ENCODE results near the gene MRPL40.
A peak's percentile ranks its signal among the peaks of the same experiment; 100 is the strongest.

Gene MRPL40

GRCh38 chr22:19432133-19432851, at the start of gene MRPL40:
Gene MRPL40, plus strand, starts transcription at chr22:19432545. Its CDS starts 10 bp downstream, at chr22:19432555.
- Histone ChIP-seq H3K36me3 (ENCODE audit: control insufficient read depth, insufficient read depth, low read length) (peaks cover 15% of the 10 kb centered on the region), H3K27ac (ENCODE audit: low read depth, low read length) (peak within 1 kb of the TSS; percentile 90), H3K4me1 (ENCODE audit: control insufficient read depth, insufficient read depth, low read length) (peaks cover 9% of the 10 kb centered on the region; the same call in 1 of the 2 replicates)

GRCh38 chr22:19383292-19383691, 49.1 kb upstream of the MRPL40 start:
- Histone ChIP-seq H3K9me3 (ENCODE audit: control insufficient read depth, insufficient read depth, low read depth, low read length) (no peaks in the 10 kb centered on the region), H3K9ac (ENCODE audit: low read length) (no peak overlapping the region), H3K27me3 (ENCODE audit: control insufficient read depth, insufficient read depth, low read length) (no peaks in the 10 kb centered on the region), H3K4me3 (ENCODE audit: low read depth, low read length) (no peak overlapping the region), H3K27ac (ENCODE audit: low read depth, low read length) (no peak overlapping the region), H3K4me1 (ENCODE audit: control insufficient read depth, insufficient read depth, low read length) (no peaks in the 10 kb centered on the region), H3K36me3 (ENCODE audit: control insufficient read depth, insufficient read depth, low read length) (peaks cover 78% of the 10 kb centered on the region)

More at GRCh38 chr22:19432133-19432851, at the start of gene MRPL40:
- Histone ChIP-seq H3K27me3 (ENCODE audit: control insufficient read depth, insufficient read depth, low read length) (no peaks in the 10 kb centered on the region), H3K9ac (ENCODE audit: low read length) (peak within 1 kb of the TSS; percentile 99), H3K4me3 (ENCODE audit: low read depth, low read length) (peak within 1 kb of the TSS; percentile 99), H3K9me3 (ENCODE audit: control insufficient read depth, insufficient read depth, low read depth, low read length) (no peaks in the 10 kb centered on the region)

DNA sequence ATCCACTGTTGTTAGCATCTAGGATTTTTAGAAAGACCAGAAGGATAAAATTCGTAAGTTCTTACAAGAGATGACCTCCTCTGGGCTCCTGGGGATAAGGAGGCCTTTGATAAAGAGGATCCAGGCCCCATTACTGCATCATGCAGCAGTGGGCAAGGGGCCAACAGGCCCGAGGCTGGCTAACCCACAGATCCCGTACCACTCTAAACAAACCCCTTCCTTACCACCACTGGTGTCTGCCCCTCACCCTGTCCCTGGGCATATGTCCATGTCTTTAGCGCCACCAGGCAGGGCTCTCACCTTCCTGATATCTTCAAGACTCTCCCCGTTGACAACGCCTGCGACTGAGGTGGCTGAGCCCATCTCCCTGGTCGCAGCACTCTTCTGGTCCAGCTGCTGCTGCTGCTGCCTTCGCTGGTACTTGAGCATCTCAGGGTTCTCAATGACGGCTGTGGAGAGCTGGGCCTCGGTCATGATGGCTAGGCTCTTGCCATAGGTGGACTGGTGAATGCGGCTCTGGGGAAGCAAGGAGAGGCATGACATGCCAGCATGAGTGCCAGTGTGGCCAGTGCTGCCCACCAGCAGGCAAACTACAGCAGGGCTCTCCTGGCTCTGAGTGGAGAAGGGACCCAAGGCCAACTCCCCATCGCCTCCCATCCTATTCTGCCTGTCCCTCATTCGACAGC, 47.0 kb upstream of the MRPL40 start:
- no peaks in the 10 kb centered on the region for H3K27me3 ChIP-seq (ENCODE audit: control insufficient read depth, insufficient read depth, low read length)
- peaks cover 94% of the 10 kb centered on the region for H3K36me3 ChIP-seq (ENCODE audit: control insufficient read depth, insufficient read depth, low read length)
- H3K9ac ChIP-seq (ENCODE audit: low read length), result no peak overlapping the region
- H3K9me3 ChIP-seq (ENCODE audit: control insufficient read depth, insufficient read depth, low read depth, low read length), result no peaks in the 10 kb centered on the region
- H3K4me1 ChIP-seq (ENCODE audit: control insufficient read depth, insufficient read depth, low read length), result no peaks in the 10 kb centered on the region
- no peak overlapping the region for H3K27ac ChIP-seq (ENCODE audit: low read depth, low read length)
- no peak overlapping the region for H3K4me3 ChIP-seq (ENCODE audit: low read depth, low read length)

DNA sequence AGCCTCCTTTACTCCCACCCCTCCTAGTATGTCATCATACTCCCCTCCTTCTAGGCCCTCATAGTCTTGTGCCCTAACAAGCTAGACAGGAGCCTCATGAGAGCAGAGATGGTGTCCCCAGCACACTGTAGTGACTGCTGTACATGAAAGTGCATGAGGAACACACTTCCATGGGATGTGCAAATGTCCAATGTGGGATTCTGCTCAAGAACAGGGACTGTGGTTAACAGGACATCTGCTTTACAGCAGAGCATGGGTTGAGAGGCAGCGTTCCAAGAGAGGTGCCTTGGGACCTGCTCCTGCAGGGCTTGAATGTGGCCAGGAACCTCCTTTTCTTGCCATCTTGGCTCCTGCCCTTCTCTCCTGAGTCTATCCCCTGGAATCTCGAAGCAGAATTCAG, 46.1 kb upstream of the MRPL40 start:
- Histone ChIP-seq H3K27me3 (ENCODE audit: control insufficient read depth, insufficient read depth, low read length) (no peaks in the 10 kb centered on the region), H3K4me3 (ENCODE audit: low read depth, low read length) (no peak overlapping the region), H3K36me3 (ENCODE audit: control insufficient read depth, insufficient read depth, low read length) (peaks cover 98% of the 10 kb centered on the region), H3K4me1 (ENCODE audit: control insufficient read depth, insufficient read depth, low read length) (no peaks in the 10 kb centered on the region), H3K9ac (ENCODE audit: low read length) (no peak overlapping the region), H3K9me3 (ENCODE audit: control insufficient read depth, insufficient read depth, low read depth, low read length) (no peaks in the 10 kb centered on the region), H3K27ac (ENCODE audit: low read depth, low read length) (no peak overlapping the region)

DNA sequence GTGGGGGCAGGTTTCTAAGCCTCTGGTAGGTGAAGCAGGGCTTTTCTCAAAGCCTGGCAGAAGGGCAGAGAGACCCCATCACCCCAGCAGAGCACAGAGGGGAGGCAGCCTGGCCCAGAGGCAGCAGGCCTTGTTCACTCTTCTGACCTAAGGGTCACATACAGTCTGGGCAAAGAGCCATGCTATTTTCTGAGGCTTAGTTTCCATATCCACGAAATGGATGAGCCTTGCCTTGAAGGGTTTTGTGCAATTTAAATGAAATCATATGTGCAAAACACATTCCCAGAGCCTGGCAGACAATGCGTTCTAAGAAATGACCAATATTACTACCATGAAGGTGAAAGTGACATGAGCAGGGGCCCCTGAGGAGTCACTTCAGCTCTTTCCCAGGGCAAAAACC, 45.3 kb upstream of the MRPL40 start:
- Histone ChIP-seq H3K9ac (ENCODE audit: low read length) (no peak overlapping the region), H3K27me3 (ENCODE audit: control insufficient read depth, insufficient read depth, low read length) (no peaks in the 10 kb centered on the region), H3K36me3 (ENCODE audit: control insufficient read depth, insufficient read depth, low read length) (peaks cover 96% of the 10 kb centered on the region), H3K27ac (ENCODE audit: low read depth, low read length) (no peak overlapping the region), H3K9me3 (ENCODE audit: control insufficient read depth, insufficient read depth, low read depth, low read length) (no peaks in the 10 kb centered on the region), H3K4me1 (ENCODE audit: control insufficient read depth, insufficient read depth, low read length) (no peaks in the 10 kb centered on the region), H3K4me3 (ENCODE audit: low read depth, low read length) (no peak overlapping the region)

- Histone ChIP-seq H3K4me1 (ENCODE audit: control insufficient read depth, insufficient read depth, low read length) (no peaks in the 10 kb centered on the region), H3K36me3 (ENCODE audit: control insufficient read depth, insufficient read depth, low read length) (peaks cover 96% of the 10 kb centered on the region)
Measured at GRCh38 chr22:19387575-19387974, 44.8 kb upstream of the MRPL40 start.

GRCh38 chr22:19393704-19394103, 38.6 kb upstream of the MRPL40 start:
- peaks cover 93% of the 10 kb centered on the region for H3K36me3 ChIP-seq (ENCODE audit: control insufficient read depth, insufficient read depth, low read length)
- no peaks in the 10 kb centered on the region for H3K4me1 ChIP-seq (ENCODE audit: control insufficient read depth, insufficient read depth, low read length)
- no peak overlapping the region for H3K27ac ChIP-seq (ENCODE audit: low read depth, low read length)
- no peak overlapping the region for H3K4me3 ChIP-seq (ENCODE audit: low read depth, low read length)
- H3K9ac ChIP-seq (ENCODE audit: low read length), result no peak overlapping the region
- H3K9me3 ChIP-seq (ENCODE audit: control insufficient read depth, insufficient read depth, low read depth, low read length), result no peaks in the 10 kb centered on the region
- no peaks in the 10 kb centered on the region for H3K27me3 ChIP-seq (ENCODE audit: control insufficient read depth, insufficient read depth, low read length)

More at GRCh38 chr22:19387575-19387974, 44.8 kb upstream of the MRPL40 start:
- Histone ChIP-seq H3K9ac (ENCODE audit: low read length) (no peak overlapping the region), H3K27me3 (ENCODE audit: control insufficient read depth, insufficient read depth, low read length) (no peaks in the 10 kb centered on the region), H3K9me3 (ENCODE audit: control insufficient read depth, insufficient read depth, low read depth, low read length) (no peaks in the 10 kb centered on the region), H3K4me3 (ENCODE audit: low read depth, low read length) (no peak overlapping the region), H3K27ac (ENCODE audit: low read depth, low read length) (no peak overlapping the region)

DNA sequence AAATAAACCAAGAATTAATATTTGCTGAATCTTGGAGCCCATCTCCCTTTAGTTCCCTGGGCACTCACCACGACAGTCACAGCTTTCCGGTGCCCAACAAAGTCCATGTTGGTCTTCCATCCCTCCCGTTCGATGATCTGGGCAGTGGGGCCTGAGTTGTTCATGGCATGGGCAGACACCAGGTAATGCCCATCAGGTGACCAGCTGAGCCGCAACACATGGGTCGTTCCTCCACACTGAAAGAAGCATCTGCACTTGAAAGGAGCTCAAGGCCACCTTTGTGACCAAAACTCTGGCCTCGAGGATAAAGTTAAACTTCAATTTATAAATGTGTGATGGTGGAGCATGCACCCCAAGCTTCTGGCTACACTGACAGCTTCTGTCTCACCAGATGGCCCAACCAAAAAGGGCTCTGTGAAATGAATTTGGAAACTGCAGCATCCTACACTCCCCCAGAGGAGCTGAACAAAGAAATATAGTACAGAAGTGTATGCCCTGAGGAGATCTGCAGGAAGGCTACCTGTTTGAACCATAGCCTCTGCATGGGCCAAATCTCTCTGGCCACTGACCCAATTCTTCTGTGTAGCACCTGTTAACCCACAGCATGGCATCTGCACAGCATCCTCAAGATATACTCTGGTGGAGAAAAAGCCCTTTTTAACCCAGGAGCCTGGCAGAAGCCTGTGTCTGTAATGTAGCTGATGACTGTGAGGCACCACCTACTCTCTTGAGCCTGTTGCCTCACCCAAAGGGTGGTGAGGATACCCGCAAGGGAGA, 37.9 kb upstream of the MRPL40 start:
- Histone ChIP-seq H3K4me3 (ENCODE audit: low read depth, low read length) (no peak overlapping the region), H3K36me3 (ENCODE audit: control insufficient read depth, insufficient read depth, low read length) (peaks cover 93% of the 10 kb centered on the region), H3K9me3 (ENCODE audit: control insufficient read depth, insufficient read depth, low read depth, low read length) (no peaks in the 10 kb centered on the region), H3K27ac (ENCODE audit: low read depth, low read length) (no peak overlapping the region), H3K4me1 (ENCODE audit: control insufficient read depth, insufficient read depth, low read length) (no peaks in the 10 kb centered on the region), H3K27me3 (ENCODE audit: control insufficient read depth, insufficient read depth, low read length) (no peaks in the 10 kb centered on the region), H3K9ac (ENCODE audit: low read length) (no peak overlapping the region)

DNA sequence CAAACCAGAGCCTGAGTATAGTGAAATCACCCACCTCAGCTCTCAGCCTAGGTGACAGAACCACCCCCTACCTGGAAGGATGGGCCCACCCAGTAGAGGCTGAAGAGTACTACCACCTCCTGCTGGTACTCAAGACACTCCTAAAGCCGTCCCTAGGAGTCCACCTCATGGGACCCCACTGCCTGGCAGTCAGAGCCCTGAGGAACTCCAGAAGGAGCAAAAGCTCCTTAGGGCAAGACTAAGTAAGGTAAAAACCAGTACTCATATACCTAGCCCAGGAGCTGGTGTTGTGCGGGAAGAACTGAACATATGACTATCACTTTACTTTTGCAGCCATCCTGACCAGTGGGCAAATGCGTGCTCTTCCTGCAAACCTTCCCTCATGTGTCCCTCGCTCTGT, 37.1 kb upstream of the MRPL40 start:
- no peaks in the 10 kb centered on the region for H3K4me1 ChIP-seq (ENCODE audit: control insufficient read depth, insufficient read depth, low read length)
- H3K27me3 ChIP-seq (ENCODE audit: control insufficient read depth, insufficient read depth, low read length), result no peaks in the 10 kb centered on the region
- H3K27ac ChIP-seq (ENCODE audit: low read depth, low read length), result no peak overlapping the region
- H3K9ac ChIP-seq (ENCODE audit: low read length), result no peak overlapping the region
- H3K36me3 ChIP-seq (ENCODE audit: control insufficient read depth, insufficient read depth, low read length), result peaks cover 92% of the 10 kb centered on the region
- no peak overlapping the region for H3K4me3 ChIP-seq (ENCODE audit: low read depth, low read length)
- no peaks in the 10 kb centered on the region for H3K9me3 ChIP-seq (ENCODE audit: control insufficient read depth, insufficient read depth, low read depth, low read length)

DNA sequence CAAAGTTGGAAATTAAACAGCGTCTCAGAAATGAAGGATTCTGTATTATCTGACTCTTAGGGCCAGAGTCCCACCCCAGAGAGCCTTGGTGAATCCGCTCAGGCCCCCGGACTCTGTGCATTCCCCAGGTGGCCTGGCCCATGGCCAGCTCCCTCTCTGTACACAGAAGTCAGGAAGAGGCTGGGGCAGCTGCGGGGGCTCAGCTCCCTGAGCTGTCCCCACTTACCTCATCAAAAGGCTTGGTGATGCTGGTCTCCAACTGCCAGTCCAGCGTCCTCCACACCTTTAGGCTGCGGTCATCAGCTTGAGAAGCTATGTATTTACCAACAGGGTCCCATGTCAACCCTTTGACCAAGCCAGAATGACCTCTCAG, 35.8 kb upstream of the MRPL40 start:
- Histone ChIP-seq H3K27me3 (ENCODE audit: control insufficient read depth, insufficient read depth, low read length) (no peaks in the 10 kb centered on the region), H3K4me3 (ENCODE audit: low read depth, low read length) (no peak overlapping the region), H3K4me1 (ENCODE audit: control insufficient read depth, insufficient read depth, low read length) (no peaks in the 10 kb centered on the region), H3K9me3 (ENCODE audit: control insufficient read depth, insufficient read depth, low read depth, low read length) (no peaks in the 10 kb centered on the region), H3K27ac (ENCODE audit: low read depth, low read length) (no peak overlapping the region), H3K36me3 (ENCODE audit: control insufficient read depth, insufficient read depth, low read length) (peaks cover 94% of the 10 kb centered on the region), H3K9ac (ENCODE audit: low read length) (no peak overlapping the region)
